Ammon's horn (tissue), 1 donor: ENCODE data around the gene SCRN2.

Experiments
- DNase-seq: peaks from one replicate; pipeline ENCODE4 v3.0.0-alpha.2; 2016; ENCODE audit warnings: low spot score

The SCRN2 gene

DNA sequence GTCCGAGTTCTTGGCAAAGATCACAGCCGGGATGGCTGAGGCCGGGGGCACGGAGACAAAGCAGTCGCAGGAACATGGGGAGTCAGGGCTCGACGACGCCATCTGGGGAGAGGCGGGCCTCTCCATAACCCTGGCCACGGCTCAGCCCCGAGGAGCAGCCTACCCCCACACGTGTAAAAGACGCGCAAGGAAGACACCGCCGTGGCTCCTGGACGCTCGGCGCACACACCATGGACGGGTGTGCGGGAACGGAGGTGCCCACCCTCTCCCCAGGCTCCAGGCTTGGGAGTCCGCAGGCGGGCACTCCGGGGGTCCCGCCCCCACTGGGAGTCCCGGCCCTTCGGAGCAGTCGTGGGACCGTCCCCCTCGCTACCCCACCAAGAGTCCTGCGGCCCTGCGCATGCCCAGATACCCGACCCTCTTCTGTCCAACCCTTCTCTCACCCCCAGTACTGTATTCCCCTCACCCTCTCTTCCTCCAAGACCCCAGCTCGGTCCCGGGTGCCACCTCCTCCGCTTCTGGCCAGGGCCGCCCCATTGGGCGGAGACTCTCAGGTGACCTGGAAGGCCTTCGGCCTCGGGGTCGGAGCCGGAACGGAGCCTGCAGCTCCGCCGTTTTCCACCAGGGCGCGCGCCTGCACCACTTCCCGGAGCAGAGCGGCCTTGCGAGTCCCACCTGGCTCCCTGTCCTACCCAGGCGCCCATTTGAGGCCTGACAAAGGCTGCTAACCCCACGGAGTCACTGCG is at the start of gene SCRN2:
Gene SCRN2 (minus strand): TSS at position 532 of the 746 bp plus-strand sequence. CDS start 430 bp downstream, at position 102.
- DNase-seq: peak; percentile 85

DNA sequence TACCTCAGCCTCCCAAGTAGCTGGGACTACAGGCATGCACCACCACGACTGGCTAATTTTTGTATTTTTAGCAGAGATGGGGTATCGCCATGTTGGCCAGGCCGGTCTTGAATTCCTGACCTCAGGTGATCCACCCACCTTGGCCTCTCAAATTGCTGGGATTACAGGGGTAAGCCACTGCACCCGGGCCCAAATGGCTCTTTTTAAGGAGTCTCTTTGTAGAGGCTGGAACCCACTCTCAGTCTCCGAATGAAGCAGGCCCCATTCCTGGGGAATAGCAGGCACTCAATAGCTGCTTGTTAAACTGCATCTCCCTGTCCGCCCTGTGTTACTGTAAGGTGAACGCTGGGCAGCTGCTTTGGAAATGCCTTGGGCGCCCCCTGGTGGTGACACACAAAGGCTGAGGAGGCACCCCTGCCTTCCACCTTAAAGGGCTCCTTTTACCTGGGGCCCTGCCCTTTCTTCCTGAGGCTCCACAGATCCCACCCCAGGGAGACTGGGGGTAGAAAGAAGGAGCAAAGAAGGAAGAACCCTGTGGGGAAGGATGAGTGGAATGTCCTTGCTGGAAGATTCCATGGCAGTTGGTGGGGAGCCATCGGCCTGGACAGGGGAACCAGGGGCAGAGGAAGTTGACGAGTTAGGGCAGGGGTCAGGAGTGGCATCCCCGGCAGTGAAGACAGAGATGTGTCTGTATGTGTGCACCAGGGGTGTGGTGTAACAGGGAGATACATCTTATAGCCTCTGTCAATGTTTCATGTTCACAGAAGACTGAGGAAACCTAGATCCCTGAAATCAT is 48.9 kb upstream of the SCRN2 start:
- DNase-seq: peak; percentile 87

DNA sequence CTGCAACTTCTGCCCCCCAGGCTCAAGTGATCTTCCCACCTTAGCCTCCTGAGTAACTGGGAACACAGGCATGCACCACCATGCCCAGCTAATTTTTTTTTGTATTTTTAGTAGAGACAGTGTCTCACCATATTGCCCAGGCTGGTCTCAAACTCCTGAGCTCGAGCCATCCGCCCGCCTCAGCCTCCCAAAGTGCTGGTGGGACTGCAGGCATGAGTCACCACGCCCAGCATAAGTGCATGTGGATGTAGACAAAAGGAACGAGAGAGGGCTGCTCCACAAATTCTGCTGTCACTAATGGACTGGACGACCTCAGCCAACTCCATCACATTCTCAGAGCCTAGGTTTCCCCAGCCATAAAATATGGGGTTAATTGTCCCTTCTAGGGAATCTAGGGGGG is 47.2 kb upstream of the SCRN2 start:
- DNase-seq: no peak

- no peak for DNase-seq
Observed at GRCh38 chr17:47884905-47885730, 44.0 kb upstream of the SCRN2 start.

DNA sequence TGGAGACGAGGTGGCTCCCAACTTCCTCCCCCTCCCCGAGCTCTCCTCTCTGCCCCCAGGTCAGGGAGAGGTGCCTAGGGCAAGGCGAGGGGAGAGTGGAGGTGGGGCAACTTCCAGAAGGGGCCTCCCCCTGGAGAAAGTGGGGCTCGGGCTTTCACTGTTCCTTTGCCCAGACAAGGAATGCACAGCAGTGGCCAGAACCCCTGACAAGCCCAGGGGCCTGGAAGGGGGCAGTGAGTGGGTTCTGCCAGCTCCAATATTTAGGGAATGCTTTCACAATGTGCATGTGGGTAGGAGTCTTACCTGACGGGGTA is 43.3 kb upstream of the SCRN2 start:
- no peak for DNase-seq

DNA sequence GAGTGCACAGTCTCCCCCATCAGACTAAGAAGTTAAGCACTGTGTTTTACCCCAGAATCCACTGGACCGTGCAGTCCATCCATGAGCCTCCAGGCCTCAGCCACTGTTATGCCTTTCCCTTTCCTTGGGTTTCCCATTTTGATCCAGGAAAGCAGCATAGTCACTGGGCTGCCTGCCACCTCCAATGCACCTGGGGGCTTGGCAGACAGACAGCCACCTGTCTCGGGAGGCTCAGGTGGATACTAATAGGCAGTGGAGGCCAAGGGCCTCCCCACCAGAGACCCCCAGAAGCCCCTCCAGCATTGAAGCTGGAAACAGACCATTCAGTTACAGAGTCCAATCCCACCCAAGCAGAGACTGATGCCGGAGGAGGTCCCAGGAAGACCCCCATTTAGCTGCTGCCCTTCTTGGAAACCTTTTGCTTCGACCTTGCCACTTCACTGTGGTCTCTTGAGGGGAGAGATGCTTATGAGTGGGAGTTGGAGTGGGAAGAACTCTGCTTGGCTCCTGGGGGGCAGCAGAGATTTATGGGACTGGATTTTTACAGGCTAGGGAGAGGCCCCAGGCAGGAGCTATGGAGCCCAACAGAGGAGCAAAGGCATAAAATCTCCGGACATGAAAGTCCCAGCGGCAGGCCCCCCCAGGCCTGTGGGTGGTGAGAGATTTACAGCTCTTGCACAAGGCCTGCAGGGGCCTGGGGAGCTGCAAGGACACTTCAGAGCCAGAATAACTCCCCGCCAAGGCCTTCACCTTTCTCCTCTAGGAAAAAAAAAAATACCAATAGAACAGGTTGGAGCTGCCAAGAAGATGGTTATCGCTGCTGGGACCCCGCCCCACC is 42.7 kb upstream of the SCRN2 start:
- no peak for DNase-seq

DNA sequence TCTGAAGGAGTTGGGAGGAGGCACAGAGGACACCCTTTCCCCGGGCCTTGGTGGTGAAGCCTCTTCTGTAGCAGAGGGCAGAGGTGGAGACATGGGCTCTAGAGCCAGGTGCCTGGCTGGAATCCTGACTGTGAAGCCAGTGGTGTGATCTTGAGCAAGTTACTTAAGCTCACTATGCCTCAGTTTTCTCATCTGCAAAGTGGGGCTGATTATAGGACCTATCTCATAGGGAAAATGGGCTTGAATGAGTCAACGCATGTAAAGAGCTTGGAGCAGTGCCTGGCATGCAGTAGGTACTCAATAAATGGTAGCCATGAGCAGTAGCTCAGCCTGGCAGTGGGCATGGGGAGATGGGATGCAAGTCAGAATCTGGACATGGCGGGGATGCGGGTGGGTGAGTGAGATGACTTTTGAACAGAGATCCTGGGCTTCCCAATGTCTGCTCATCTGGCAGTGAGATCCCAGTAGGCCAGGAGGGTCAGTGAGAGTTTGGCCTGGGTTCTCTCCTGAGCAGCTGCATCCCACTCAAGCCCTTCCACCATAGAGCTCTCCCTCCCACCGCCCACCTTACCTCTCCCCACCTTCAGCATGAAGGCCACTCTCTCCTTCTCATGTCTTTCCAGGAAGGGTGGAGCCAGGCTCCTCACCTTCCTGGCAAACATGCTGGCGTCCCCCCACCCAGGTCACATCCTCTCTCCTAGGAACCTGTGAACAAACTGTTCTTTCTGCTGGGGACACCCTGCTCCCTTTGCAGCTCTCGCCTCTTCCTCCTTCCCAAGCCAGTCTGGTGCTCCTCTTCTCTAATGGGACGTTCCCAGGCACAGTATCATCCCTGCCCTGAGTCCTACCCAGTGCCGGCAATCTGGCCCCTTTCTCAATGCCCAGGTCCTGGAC is 41.9 kb upstream of the SCRN2 start:
- DNase-seq: no peak

DNA sequence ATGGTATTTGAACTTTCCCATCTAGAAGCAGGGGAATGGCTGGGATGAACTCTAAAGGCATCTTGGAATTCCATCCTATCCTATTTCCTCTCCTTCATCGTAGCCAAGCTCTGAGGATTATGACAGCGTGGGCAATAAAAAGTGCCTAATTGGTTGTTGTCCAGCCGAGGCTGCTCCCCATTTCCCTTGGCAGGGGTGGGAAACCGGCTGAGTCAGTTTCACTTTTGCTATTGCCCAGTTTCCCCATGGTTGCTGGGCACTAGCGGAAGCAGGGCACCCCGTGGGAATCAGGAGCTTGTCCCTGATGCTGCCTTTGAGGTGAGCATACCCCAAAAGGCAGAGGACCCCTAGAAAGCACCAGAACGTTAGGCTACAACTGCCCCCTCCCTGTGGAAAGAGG is 41.2 kb upstream of the SCRN2 start:
- no peak for DNase-seq

GRCh38 chr17:47879776-47880454 is 38.8 kb upstream of the SCRN2 start:
- DNase-seq: no peak

DNA sequence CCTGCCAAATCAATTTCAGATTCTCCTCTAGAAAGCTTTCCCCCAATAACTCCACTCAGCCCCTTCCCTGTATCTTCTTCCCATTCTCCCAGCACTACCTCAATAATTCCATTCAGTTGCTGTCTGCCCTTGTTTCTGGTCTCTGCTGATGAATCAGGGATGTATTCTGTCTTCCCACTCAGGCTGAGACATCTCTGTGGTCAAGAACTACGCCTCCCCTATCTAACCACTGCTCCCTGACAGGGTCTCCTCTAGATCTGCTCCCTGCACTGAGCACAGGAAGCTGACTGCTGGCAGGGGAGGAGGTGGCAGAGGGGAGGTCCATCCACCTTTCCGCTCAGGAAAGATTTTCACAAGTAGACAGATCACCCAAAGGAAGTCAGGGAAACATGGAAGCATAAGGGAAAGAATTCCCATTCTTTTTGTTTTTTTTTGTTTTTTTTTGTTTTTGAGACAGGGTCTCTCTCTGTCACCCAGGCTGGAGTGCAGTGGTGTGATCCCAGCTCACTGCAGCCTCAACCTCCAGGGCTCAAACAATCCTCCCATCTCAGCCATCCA is 38.0 kb upstream of the SCRN2 start:
- DNase-seq: no peak

DNA sequence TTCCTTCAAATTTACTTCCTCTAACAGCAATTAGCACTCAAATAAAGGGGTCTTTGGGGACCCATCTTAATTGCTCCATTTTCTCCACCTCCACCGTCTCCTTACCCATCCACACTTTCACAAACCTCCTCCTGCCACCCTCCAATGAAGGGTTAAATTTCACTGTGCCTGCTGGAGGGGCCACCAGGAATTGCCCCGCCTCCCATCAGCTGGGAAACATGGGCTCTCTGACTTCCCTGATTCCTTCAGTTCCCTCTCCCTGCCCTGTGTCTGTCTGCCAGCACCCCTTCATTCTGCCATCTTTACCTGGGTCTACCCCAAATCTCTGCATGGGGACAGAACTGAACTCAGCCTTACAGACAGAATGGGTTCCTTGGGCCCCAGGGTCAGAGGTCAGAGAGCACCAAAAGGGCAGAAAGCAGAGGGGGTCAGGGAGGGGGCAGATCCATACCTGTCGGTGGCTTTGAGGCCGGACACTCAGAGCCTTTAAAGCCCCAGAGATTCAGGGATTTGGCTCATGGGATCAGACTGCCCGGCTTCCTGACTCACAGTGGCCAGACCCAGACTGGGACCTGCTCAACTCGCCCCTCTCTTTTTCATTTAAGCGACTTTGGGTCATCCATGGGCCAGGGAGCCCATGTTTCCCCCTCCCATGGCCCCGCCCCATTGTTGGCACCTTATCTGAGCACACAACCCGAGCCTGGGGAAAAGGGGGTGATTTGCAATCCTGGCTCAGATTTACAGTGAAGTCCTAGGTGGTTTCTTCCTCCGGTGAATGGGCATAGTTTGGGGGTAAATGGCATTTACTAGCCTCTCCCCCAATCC is 37.3 kb upstream of the SCRN2 start:
- DNase-seq: no peak

GRCh38 chr17:47877368-47878034 is 36.4 kb upstream of the SCRN2 start:
- no peak for DNase-seq

DNA sequence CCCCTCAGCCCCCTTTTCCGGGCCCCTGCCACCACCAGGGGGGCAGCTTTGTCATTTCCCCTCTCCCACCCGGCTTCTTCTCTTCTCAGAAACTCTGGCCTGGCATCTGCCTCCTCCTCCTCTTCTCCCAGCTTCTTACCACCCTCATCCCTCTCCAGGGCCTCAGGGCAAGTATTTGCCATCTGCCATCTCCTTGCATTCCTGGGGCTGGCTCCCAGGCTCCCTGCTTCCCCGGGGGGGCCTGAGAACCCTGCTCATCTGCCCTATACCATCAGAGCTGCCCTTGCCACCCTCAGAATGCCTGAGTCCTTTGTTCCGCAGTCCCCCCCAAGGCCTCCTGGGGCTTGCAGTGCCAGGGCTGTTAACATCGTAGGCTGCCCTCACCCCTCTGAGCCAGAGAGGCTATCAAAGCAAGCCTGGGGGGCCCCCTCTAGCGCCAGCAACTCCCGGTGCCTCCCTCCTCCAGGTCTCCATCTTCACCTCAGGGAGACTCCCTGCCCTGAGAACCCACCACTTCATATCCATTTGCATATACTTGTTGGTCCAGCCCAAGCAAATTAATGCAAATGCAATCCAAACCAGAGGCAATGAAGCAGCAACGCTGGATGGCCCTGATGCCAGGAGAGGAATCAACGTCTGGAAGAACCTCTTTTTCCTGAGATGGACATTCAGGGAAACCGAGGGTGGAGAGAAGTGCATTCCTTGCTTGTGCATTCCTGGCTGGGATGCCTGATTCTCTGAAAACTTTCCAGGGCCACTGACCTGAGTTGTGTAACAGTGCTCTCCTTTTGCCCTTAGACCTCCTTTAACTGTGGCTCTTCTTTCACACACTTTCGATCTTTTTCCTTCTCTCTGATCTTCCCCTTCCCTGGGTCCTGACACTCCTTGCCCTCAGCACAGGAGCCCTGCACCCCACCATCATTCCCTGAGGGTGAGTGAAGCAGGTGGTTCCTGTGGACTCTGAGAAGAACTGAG is 34.2 kb upstream of the SCRN2 start:
- no peak for DNase-seq

DNA sequence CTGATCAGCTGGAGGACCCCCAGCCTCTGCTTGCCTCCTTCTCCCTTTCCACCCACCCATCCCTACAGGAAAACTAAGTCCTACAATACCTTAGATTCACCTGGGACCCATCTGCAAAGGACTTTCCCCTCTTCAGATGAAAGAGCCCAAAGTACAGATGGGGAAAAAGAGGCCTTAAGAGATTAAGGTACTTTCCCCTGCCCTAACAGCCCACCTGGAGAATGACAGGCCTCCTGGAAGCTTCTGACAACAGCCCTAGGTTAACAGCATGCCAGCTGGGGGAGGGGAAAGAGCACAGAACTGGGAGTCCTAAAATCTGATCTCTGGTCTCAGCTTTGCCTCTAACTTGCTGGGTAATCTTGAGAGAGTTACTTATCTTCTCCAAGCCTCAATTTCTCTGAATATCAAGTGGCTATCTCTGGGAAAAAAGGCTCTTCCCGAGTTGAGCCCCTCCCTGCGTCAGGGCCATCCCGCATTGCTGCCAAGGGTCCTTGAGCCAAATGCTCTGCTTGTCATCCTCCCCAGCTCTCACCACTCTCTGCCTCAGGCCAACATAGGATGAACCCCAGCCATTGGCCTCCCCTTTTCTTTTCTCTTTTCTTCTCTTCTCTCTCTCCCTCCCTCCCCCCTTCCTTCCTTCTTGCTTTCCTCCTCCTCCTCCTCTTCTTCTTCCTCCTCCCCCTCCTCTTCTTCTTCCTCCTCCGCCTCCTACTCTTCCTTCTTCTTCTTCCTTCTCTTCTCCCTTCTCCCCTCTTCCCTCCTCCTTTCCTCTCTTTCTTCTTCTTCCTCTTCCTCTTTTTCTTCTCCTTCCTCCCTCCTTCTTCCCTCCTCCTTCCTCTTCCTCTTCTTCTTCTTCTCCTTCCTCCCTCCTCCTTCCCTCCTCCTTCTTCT is 32.4 kb upstream of the SCRN2 start:
- DNase-seq: no peak

GRCh38 chr17:47872651-47873161 is 31.6 kb upstream of the SCRN2 start:
- no peak for DNase-seq
